HG03196 (cell line): Measurements from ENCODE around the gene MAD2L2.
"Not testable (repeated sequence)": the region's sequence is repeated elsewhere in the genome, so short reads cannot be mapped to it uniquely, and the experiment has no call there.

ENCODE experiments used
- ATAC-seq: cut with Tn5 transposase; IDR thresholded peaks from one replicate; pipeline ENCODE4 v1.9.1; 2021; ENCODE audit not compliant: unreplicated experiment

MAD2L2 gene

DNA sequence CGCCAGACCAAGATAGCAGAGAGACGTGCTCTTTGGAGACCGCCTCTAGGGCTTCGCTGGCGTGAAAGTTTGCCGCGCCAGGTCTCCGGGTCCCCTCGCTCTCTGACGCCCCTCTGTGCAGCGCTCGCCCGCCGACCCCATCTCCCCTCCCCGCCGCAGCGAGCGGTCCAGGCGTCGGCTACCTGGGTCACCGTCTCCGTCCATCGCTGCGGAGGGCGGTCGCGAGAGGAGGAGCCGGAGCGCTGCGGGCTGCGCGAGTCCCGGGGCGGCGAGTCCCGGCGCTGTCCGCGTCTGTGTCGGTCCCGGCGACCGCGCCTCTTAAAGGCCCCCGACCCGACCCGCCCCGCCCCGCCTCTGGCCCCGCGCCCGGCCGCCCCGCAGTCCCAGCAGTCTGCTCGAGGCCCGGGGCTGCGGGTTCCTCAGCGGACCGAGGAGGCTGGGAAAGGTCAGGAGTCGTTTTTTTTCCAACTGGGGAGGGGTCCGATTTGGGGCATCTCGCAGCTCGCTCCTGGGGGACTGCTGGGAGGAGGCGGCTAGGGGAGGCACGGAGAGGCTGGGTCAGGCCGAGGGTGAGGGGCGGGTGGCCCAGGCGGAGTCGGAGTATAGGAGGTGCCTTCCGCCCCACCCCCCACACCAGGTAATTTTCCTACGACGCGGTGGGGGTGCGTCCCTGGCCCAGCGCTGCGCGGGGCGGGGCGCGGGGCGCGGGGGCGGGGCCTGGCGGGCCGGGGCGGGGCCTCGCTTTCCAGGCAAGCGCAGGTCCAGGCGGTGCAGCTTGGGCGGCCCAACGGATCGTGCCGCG lies 26.6 kb downstream of the MAD2L2 start, which contains the start of the genes FBXO2 and FBXO44:
TSS of gene FBXO2 (minus strand) at position 293 of the 802 bp plus-strand sequence. CDS start at position 204, 89 bp downstream.
TSS of gene FBXO44 (plus strand) at position 741 of the 802 bp plus-strand sequence. CDS start 959 bp downstream, outside the sequence.
- ATAC-seq = no peak

DNA sequence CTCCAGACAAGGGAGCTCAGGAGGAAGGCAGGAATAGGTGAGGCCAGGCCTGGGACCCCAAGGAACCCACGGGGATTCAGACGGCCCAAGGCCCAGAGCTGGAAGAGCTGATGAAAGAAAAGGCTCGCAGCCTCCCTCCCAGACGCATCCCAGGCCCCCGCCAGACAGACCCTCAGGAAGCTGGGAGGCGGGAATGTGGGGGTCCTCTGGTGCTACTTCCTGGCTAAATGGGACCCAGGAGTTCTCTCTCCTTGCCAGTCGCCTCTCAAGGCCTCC lies 27.1 kb downstream of the MAD2L2 start:
- no peak for ATAC-seq

DNA sequence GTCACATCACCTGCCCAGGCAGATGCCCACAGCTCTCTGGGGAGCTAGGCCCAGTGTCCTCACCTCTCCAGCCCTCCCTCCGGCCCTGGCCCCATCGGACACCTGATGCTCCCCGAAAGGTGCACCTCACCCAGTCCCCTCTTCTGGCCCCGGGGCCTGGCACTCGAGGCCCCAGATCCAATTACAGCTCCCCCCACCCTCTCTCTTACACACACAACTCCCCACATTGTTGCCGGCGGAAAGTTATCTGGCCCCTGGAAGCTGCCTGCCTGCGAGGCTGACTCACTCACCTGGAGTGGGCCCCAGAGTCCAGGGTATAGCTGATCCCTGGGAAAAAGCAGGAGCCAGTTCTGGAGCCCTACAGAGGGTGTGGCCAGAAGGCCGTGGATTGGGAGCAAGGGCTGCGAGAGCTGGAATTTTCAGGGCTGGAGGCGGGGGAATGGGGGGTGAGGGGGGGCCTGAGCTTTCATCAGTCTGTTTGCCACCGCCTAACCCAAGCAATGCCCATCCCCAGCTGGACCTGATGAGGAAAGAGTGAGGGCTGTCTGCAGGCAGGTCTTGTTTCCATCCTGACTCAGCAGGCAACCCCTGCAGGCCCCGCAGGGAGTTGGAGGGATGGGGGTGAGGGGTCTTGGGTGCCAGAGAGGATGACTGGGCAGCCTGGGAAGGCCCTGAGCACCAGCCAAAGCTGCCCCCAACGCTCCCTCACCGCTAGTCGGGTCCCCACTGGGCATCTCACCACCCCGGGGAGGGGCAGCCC lies 27.7 kb downstream of the MAD2L2 start:
- no peak for ATAC-seq

DNA sequence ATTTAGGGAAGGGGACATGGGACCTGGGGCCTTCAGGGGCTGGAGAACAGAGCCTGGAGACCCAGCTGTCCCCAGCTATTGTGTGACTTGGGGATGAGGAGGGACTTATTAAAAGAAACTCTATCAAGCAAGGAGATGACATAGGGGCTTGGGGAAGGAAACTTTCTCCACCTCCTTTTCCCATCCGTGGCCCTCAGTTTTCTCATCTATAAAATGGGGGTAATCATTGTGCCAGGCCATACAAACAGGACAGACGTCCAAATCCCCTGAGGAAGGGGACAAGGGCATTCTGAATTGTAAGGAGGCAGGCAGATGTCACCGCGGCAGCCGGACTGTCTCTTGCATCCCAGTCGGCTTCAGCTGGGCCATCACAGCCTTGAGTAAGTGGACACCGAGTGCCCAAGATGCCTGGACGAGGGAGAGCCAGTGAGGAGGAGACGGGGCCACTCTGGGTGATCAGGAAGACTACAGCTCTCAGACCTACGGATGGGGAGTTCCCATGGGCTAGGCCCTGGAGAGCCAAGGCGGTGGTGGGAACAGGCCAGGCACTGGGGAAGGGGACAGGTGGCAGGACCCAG lies 28.7 kb downstream of the MAD2L2 start:
- no peak for ATAC-seq

DNA sequence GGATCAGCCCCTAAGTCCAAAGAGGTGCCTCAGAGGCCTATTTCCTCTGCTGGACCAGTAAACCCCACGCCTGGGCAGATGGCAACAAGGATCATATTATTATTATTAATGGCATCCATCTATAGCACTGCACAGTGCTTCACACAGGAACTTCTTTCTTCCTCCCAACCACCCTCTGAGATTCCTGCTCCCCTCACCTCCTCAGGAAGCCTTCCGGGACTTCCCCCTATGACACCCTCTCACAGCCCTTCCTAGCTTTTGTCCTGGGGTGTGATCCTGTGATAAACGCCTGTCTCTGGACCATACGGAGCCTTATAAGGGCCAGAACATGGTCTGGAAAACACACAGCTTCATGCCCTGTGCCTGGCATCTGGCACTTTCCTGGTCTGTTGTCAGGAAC lies 29.9 kb downstream of the MAD2L2 start:
- ATAC-seq = no peak

DNA sequence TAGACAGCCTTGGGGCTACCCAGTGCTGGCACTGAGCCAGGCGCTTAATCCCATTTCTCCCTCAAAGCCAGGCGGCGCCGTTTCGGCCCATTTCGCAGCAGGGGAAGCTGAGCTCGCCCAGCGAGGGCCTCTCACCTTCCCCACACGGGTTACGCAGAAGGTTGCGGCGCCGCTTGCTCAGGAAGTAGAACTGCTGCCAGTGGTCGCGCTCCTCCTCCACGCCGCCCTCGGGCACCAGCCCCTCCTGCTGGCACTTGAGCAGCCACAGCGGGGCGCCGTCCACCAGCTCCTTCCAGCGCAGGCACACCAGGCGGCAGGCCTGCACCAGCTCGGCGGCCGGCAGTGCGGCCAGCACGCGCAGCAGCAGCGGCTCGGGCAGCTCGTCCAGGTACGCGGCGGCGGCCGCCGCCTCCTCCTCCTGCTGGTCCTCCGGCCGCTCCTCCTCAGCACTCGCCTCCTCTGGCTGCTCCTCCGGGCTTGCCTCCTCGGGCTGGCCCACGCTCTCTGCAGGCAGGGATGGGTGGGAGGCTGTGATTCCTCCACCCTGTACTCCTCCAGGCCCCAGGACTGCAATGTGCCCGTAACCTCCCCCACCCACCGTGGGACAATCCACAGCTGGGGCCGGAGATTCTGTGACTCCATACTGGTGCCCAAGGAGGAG lies 30.5 kb downstream of the MAD2L2 start:
- no peak for ATAC-seq

DNA sequence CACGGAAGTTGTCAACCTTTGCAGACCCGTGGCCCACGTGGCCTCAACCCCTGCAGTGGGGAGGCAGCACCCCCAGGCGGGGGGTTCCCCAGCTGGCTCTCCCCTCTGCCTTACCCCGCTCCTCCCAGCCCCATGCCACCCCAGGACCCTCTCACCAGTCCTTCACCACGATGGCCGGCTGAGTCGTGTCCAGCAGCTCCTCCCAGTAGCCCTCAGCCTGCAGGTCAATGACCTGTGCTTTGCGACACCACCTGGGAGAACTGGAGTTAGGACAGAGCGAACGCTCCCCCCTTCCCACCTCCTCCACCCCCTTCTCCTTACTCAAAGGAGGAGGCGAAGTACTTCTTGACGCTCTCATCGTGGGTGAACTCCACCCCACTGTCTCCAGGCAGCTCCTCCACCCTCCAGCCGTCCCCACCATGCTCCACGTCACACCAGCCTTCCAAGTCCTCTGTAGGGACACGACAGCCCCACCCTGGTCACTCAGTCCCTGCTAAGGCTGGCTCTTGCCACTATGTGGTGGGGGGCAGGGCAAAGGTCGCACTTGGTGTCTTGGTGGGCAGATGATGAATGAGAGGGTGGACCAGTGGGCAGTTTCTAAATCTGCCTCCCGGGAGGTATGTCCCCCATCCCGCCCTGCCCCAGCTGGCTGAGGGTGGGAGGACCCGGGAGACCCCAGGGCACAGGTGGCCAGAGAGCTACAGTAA lies 31.2 kb downstream of the MAD2L2 start:
- no peak for ATAC-seq

DNA sequence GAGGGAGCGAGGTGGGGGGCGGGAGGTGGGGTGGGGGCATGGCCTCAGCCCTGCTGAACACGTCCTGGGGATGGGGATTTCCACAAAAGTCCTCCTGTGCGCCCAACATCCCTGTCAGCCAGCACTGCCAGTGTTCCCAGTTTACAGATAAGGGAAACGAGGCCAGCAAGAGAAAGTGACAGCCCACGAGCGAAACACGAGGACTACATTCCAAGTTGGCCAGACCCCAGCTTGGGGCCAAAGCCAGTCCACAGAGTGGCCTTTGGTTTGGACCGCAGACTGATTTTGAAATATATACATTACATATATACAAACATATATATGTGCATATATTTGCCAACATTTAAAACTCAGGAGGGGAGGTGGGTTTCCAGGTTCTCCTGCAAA lies 31.7 kb downstream of the MAD2L2 start:
- no peak for ATAC-seq

DNA sequence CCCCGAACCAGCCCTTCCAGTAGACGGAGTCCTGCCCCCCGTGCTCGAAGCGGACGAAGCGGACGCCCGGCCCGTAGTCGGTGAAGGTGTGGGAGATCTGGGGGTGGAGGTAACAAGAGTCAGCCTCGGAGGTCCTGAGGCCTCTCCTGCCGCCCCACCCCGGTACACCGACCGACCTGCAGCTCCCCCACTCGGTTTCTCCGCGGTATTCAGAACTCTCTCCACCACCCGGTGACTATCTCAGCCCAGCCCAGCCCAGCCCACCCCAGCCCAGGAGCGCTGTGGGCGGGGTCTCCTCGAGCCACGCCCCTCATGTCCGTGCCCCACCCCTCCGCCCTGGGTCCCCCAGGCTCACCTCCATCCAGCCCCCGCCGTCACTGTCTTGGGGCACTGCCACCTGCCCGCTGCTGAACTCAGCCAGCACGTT lies 32.2 kb downstream of the MAD2L2 start:
- no peak for ATAC-seq

DNA sequence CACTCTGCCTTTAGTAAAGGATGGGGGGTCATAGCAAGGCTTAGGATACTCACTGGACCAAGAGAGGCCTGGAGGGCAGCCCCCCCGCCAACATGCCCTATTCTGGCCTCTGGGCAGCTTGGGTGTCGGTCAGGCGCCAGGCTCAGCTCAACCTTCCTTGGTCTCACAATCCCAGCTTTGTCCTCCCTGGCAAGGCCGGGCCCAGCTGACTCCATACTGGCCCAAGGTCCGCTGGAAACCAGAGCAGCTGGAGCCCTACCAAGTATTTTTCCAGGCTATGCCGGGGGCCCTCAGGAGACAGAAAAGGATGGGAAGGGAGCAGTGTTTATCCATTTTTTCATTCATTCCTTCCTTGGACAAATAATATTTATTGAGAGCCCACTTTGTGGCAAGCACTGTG lies 32.9 kb downstream of the MAD2L2 start:
- no peak for ATAC-seq

DNA sequence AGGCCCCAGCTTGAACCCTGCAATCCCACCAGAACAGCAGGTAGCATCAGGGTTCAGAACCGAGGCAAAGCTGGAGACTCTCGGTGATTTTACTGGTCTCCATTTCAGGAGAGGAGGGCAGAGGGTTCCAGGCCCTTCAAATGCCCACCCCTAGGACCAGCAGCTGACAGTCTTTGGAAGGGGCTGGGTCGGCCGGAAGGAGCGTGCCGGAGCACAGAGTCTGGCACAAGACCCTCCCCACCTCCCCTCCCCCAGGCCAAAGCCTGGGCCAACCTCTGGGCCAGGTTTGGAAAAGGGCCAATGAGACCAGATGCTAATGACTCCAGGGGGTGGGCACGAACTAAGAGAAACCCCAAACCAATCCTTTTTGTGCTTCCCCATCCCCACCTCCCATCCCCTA lies 33.6 kb downstream of the MAD2L2 start:
- ATAC-seq = no peak

DNA sequence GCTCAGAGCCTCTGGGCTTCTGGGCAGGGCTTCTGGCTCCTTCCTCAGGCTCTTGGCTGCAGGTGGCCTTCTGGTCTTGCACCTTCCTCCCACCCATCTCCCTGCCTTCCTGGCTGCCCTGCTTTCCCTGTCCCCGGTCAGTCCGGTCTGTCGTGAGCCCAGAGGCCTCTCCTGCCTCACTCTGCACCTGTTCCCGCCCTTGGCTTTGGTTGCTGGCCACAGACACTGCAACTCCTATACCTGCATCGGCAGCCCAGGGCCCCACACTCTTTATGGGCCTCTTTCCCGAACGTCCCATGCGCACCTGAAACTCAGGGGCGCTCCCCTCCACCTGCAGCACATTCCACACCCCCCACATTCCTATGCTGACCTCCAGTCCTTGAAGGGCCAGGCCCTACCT lies 34.6 kb downstream of the MAD2L2 start:
- ATAC-seq = no peak

DNA sequence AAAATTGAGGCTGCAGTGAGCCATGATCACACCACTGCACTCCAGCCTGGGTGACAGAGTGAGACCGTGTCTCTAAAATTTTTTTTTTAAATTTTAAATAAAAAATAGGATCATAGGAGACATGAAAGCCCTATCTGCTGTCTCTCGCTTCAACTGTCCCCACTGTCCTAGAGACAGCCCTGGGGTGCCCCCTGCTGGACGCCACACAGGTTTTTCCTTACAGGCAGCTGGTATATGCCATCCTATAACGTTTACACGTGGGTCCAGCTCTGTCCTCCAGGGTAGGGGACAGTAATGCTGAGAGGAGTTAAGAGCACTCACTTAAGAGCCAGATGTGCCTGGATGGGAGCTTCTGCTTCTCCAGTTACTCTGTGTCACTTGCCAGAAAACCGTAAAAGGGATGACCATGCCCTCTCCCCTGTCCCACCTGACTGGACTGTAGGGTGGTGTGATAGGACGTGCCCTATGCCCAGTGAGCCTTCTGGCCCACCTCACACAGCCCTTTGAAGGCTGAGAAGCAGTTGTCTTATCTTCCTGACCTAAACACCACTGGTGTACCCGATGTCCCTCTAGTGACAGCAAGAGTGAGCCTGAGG lies 35.2 kb downstream of the MAD2L2 start:
- ATAC-seq = no peak

DNA sequence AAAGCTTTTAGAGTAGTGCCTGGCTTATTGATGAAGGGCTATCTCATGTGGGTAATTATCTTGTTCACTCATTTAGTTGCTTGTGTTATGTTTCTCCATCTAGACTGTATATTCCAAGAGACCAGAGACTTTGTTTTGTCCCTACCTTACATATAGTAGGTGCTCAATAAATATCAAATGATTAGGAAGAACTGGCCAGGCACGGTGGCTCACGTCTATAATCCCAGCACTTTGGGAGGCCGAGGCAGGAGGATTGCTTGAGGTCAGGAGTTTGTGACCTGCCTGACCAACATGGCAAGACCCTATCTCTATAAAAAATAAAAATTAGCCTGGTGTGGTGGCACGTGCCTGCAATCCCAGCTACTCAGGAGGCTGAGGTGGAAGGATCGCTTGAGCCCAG lies 35.7 kb downstream of the MAD2L2 start:
- no peak for ATAC-seq

DNA sequence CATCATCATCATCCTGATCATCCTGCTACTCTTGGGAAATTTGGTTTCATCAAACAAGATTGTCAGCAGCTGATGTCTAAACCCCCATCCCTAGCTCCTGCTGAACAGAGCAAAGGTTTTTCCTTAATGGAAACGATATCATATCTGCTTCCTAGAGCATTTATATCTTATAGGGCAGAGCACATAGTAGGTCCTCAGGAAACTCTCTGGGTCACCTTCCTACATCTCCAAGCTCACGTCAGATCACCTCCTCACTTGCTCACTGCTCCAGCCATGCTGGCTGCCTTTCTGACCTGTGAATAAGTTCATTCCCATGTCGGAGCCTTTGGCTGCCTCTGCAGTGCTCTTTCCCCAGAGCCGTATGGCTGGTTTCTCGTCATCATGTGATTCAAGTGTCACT lies 37.2 kb downstream of the MAD2L2 start:
- ATAC-seq = no peak

DNA sequence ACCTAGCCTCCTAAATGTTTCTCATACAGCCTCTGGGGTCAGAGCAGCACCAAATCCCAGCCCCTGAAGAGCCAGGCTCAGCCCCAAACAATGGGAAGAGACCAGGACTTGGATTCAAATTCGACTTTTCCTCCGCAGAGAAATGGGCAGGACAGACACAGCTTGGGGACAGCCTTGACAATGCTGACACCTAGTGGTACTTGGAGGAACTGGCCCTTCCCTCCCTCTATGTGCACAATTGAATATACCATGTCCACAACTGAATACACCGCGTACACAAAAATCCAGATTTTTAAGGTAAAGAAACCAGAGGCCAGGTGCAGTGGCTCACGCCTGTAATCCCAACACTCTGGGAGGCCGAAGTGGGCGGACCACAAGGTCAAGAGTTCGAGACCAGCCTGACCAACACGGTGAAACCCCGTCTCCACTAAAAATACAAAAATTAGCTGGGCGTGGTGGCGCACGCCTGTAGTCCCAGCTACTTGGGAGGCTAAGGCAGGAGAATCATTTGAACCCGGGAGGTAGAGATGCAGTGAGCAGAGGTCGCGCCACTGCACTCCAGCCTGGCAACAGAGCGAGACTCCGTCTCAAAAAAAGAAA lies 38.4 kb downstream of the MAD2L2 start:
- not testable (repeated sequence) for ATAC-seq

DNA sequence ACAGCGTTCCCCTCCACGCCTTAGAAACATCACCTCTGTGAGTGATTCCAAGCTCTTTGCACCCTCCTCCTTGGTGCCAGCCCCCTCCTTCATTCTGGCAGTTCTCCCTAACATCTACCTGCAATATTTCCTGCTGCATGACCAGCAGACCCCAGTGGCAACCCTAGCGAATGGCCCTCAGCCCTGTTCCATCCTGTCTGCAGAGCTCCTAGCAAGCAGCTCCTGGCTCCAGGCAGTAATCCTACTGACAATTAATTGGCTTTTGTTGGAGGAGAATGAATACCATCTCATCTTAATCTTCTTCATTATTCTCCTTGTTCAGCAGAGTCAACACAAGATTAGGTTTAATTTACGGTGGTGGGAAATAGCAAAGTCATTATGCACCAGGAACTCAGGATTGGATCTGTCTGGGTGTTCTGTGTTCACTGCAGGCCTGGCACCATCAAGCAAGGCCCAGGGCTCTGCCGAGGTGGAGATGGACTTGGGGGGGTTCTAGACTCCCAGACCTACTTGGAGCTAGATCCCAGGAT lies 39.1 kb downstream of the MAD2L2 start:
- no peak for ATAC-seq

DNA sequence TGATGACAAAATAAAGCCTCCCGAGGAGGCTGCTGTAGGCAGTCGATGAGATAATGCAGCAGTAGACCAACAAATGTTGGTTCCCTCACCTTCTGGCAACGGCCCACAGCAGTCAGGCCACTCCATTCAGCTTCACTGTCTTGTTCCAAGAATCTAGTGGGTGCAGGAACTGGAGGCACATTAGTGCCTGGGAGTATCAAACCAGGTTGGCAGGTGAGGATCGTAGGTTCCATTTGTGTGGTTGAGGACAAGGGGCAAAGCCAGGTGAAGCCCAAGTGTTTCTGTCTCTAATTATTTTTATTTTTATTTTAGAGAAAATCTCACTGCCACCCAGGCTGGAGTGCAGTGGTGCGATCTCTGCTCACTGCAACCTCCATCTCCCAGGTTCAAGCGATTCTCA lies 40.0 kb downstream of the MAD2L2 start:
- no peak for ATAC-seq

DNA sequence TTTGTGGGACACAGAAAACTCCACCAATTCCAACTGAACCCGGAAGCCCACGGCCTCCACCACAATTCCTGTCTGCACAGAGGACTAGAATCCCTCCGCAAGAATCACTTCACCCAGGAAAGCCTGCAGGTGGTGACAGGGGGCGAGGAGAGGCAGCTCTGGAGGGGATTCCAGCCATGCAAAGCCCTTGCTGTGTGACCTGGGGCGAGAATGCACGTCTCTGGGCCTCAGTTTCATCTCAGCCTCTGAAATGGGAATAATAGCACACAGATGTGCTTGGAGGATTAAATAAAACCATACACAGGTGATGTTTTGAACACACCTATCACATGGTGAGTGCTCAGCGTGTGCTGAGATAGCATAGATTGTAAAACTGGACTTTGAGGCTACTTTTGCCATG lies 40.8 kb downstream of the MAD2L2 start:
- ATAC-seq = no peak

DNA sequence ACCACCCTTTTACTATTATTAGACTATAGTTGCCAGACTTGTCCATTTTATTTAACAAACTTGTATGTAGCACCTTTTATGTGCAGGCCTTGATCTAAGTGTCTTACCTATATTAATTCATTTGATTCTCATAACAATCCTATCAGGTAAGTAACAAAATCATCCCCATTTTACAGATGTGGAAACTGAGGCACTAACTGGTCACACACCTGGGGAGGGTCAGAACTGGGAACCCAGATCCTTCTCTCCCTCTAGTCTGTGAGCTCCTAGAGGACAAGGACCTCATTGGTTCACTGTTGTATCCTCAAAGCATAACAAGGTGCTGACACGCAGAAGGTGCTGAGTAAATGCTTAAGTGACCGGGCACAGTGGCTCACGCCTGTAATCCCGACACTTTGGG lies 41.6 kb downstream of the MAD2L2 start:
- no peak for ATAC-seq
